ENCODE data around the gene TCAP. TPM values are rescaled to one million over a fixed set of nuclear protein-coding genes. Genes with fewer than 3 reads are reported as not detected.

Gene TCAP
- total RNA-seq, 1 experiment from 2014 or later, result 2.1 TPM

DNA sequence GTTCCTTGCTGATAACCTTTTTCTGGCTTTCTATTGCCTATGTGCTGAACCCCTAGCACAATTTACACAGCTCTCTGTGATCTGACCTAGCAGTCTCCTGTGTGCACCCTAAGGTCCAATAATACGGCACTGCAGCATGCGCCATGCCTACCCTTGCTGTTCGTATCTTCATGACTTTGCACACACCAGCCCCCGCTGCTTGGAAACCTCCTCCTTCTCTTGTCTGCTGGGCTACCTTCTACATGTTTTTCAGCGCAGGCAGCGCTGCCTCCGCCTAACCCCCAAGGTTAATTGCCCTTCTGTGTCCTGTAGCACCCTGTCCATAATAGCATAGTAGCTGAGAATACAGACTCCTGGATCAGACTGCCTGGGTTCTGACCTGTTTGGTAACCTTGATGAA is 26.8 kb upstream of the TCAP start:
- no peak overlapping the region for H4K91ac ChIP-seq (ENCODE audit: insufficient read length, low read depth, low read length)
- no peak overlapping the region for H3K27ac Mint-ChIP-seq
- H4K5ac ChIP-seq (ENCODE audit: insufficient read length, low read depth, low read length), result no peak overlapping the region
- peak overlapping the region; percentile 99 for H3K4me2 ChIP-seq (ENCODE audit: insufficient read depth, insufficient read length, low read length)
- no peak overlapping the region for H3K56ac ChIP-seq (ENCODE audit: insufficient read length, low read depth, low read length)
- H3K4ac ChIP-seq (ENCODE audit: low read depth, low read length), result no peak overlapping the region
- no peak overlapping the region for H2BK5ac ChIP-seq (ENCODE audit: insufficient read length, low read length)
- no peaks in the 10 kb centered on the region for H3K9me3 Mint-ChIP-seq
- H3T11ph ChIP-seq (ENCODE audit: low read length), result no peak overlapping the region
- H3K9me3 ChIP-seq (ENCODE audit: control insufficient read depth, low read depth, low read length), result no peaks in the 10 kb centered on the region
- peaks cover 9% of the 10 kb centered on the region; the same call in 1 of the 2 replicates for H3K4me1 ChIP-seq (ENCODE audit: insufficient read depth, low read length)
- no peak overlapping the region for H4K8ac ChIP-seq (replicated peaks; ENCODE audit: insufficient read length, low read depth, low read length)
- H2BK120ac ChIP-seq (ENCODE audit: low read depth, low read length, poor library complexity, severe bottlenecking), result no peak overlapping the region
- no peak for DNase-seq
- no peak overlapping the region for H2AFZ ChIP-seq (ENCODE audit: low read length)
- no CpG with 5 or more reads among the region's 7 CpGs for WGBS (ENCODE audit: extremely low coverage, insufficient read length, low lambda C conversion rate)
- H3K9ac ChIP-seq (ENCODE audit: extremely low read depth, insufficient read length, low read length), result no peak overlapping the region
- no peaks in the 10 kb centered on the region; the same call in 1 of the 2 replicates for H3K79me2 ChIP-seq (ENCODE audit: insufficient read depth, low read length)
- no peaks in the 10 kb centered on the region for H3K27me3 ChIP-seq (ENCODE audit: insufficient read depth, low read length)
- H2BK12ac ChIP-seq (ENCODE audit: insufficient read length, low read depth, low read length), result no peak overlapping the region
- no peak overlapping the region for H2BK15ac ChIP-seq (ENCODE audit: low read depth, low read length)
- TF ChIP-seq, protein P1, sequence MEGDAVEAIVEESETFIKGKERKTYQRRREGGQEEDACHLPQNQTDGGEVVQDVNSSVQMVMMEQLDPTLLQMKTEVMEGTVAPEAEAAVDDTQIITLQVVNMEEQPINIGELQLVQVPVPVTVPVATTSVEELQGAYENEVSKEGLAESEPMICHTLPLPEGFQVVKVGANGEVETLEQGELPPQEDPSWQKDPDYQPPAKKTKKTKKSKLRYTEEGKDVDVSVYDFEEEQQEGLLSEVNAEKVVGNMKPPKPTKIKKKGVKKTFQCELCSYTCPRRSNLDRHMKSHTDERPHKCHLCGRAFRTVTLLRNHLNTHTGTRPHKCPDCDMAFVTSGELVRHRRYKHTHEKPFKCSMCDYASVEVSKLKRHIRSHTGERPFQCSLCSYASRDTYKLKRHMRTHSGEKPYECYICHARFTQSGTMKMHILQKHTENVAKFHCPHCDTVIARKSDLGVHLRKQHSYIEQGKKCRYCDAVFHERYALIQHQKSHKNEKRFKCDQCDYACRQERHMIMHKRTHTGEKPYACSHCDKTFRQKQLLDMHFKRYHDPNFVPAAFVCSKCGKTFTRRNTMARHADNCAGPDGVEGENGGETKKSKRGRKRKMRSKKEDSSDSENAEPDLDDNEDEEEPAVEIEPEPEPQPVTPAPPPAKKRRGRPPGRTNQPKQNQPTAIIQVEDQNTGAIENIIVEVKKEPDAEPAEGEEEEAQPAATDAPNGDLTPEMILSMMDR (conservative IDR thresholded peaks at IDR 0.05), result no peak
- no peak overlapping the region for H3K23ac ChIP-seq (ENCODE audit: insufficient read length, low read depth, low read length)
- no peaks in the 10 kb centered on the region for H3K27me3 Mint-ChIP-seq (ENCODE audit: low read depth)
- peaks cover 59 to 61% of the 10 kb centered on the region in 2 experiments for H3K4me1 Mint-ChIP-seq
- H2BK20ac ChIP-seq (ENCODE audit: low read depth, low read length, poor library complexity, severe bottlenecking), result no peak overlapping the region
- H3K79me1 ChIP-seq (ENCODE audit: insufficient read depth, low read depth, low read length, poor library complexity, severe bottlenecking), result no peaks in the 10 kb centered on the region
- no peak overlapping the region for H3K27ac ChIP-seq (ENCODE audit: insufficient read length, low read depth, low read length)
- no peak overlapping the region for H3K14ac ChIP-seq (ENCODE audit: insufficient read depth, low read length)
- peak overlapping the region; percentile 91 to 96 for H3K4me3 Mint-ChIP-seq
- H2AK5ac ChIP-seq (ENCODE audit: insufficient read length, low read length), result no peak overlapping the region
- H3K18ac ChIP-seq (ENCODE audit: insufficient read length, low read depth, low read length), result no peak overlapping the region
- H3K36me3 Mint-ChIP-seq (ENCODE audit: insufficient read depth in 1 of 3, low read depth in 3 of 3), result peaks cover 0 to 3% (median 0%) of the 10 kb centered on the region in 3 experiments; a peak in 3 of 7 replicates
- no peaks in the 10 kb centered on the region for H4K20me1 ChIP-seq (ENCODE audit: control insufficient read depth, insufficient read depth, insufficient read length)
- peaks cover 8% of the 10 kb centered on the region for H3K23me2 ChIP-seq (ENCODE audit: insufficient read length, low read depth, low read length, poor library complexity, severe bottlenecking)
